HG03196 (cell line): Measurements from ENCODE around the gene SRC.

ENCODE experiments used
- ATAC-seq: cut with Tn5 transposase; IDR thresholded peaks from one replicate; pipeline ENCODE4 v1.9.1; 2021; ENCODE audit not compliant: unreplicated experiment

Gene SRC

DNA sequence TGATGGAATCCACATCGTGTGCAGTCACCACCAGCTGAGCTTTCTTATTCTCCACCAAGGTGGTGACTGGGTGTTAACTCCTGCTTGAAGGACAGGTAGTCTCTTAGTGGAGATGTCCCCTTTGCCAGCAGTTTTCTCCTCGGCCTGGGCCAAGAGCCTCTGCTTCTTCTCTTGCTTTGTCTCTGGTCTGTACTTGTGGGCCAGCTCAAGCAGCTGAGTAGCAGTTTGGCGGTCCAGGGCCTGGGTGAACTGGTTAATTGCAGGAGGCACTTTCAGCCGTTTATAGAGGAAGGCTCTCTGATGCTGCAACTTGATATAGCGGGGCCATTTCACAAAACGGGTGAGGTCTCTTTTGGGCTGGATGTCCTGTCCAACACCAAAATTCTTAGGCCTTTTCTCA is 99.1 kb downstream of the SRC start:
- no peak for ATAC-seq

DNA sequence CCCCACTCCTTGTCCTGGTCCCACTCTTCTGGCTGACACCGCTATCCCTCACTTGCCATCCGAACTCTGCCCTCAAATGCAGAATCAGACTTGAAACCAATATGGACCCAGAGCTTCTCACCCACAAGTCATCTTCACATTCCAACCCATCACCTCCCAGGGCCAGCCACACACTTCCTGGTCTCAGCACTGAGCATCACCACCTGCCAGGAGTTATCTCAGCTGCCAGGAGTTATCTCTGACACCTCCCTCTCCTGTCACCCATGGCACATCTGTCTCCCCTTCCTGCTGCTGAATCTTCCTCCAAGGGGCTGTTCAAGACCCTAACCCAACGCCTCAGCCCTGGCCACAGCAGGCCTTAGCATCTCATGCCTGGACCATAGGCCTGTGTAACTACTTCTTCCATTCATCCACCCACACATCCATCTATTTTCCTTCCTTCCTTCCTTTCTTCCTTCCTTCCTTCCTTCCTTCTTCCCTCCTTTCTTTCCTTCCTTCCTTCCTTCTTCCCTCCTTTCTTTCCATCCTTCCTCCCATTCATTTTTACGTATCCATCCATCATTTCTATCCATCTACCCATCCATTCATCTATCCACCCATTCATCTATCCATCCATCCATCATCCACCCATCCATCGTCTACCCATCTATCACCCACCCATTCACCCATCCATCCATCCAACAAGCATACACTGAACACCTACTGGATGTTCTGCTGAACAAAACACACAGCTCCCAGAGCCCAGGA is 100.5 kb downstream of the SRC start:
- ATAC-seq, result no peak

DNA sequence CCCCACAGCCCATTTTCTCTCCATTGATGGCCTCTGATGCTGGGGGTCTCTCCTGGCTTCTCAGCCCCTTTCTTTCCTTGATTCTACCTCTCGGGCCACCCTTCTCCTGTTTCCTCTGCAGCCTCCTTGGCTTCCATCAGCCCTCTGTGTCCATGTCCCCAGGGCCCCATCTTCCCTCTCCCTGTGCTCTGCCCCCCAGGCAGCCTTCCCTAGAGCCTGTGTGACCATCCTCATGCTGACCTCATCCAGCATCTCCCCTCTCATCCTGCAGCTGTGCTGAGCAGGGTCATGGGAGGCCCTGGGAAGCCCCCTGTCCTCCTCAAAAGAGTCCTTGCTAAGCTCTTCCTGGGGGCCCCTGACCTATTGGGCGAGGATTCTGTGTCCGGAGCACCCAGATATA is 101.7 kb downstream of the SRC start:
- ATAC-seq, result no peak

DNA sequence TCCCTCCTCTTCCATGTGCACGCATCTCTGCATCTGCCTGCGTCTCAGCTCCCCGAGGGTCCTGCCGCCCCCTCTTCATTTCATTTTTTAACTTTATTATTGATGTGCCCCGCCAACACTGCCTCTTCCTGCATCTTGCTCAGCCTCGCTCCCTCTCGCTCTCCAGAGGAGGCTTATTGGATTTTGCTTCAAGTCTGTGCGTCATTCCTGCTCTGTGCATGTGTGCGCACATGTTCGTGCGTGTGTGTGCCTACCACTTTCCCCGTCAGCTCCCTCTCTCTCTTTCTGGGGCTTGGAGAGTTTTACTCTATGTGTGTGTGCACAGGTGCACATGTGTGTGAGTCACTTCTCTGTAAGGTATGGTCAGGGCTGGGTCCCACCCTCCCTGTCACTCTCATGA is 103.3 kb downstream of the SRC start:
- no peak for ATAC-seq

DNA sequence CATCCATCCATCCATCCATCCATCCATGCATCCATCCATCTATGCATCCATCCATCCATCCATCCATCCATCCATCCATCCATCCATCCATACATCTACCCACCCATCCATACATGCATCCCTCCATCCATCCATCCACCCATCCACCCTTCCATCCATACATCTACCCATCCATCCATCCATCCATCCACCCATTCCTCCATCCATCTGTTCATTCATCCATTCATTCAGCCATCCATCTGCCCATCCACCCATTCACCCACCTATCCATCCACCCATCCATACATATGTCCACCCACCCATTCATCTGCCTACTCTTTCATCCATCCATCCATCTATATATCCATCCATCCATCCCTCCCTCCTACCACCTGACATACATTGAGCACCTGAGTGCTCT is 104.4 kb downstream of the SRC start:
- no peak for ATAC-seq

DNA sequence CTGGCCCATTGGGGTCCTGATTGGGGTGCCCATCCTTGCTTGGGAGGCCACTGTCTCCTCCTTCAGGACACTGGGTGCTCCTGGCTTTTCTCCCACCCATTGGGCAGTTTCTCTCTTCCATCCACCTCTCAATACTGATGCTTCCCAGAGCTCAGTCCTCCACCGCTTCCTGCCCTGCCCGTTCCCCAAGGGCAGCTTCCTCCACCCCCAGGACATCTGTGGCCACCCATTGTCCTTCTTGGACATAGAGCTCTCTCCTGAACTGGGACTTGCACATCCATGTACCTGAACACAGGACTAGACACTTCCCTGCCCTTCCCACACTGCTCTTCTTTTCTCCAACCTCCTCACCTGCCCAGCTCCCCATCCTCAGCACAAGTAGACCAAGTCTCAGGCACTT is 105.7 kb downstream of the SRC start:
- ATAC-seq, result no peak

DNA sequence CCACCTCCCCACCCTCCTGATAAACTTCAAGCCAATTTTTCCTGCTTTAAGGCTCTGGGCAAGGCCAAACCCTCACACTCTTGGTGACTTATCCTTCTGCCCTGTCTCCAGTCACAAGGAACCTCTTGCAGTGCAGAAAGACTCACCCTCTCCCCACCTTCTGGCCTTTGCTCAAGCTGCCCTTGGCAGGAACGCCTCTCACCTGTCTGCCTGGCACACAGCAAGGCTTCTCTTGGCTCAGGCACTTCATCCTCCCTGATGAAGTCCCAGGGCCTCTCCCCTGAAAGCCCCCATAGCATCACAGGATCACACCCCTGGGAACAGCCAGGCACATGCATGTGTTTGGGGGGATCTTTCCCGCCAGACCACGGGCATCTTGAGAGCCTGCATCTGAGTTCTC is 106.3 kb downstream of the SRC start:
- ATAC-seq, result no peak

DNA sequence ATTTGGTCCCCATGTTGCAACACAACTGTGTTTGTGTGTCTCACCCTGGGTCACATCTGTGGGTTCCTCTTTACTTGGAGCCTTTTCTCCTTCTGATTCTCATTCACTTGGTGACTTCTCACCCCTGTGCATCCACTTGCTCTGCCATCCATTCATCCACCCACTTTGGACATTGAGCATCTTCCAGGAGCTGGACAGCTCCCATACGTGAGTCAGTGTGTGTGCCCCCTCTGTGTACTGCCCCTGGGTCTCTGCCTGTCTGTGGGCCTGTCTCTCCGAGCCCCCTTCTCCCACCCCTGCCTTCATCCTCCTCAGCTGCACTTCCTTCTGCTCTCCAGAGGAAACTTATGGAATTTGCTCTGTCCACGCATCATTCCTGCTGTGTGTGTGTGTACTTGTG is 107.3 kb downstream of the SRC start:
- ATAC-seq, result no peak

DNA sequence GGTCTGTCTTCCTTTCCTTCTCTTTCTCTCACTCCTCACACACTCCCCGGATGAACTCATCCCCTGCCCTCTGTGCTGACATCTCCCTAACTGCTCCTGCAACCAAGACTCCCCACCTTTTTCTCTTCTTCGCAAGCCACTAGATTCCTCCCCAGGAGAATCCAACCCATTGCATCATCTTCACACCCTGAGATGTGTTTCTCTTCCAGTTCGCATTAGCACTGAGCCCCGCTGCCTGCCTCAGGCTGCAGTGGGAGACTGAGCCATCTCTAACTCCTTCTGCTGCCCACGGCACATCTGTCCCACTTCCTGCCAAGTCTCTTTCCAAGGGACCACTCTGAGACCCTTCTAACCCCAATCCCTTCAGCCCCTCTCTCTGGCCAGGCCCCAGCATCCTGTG is 107.9 kb downstream of the SRC start:
- ATAC-seq, result no peak

DNA sequence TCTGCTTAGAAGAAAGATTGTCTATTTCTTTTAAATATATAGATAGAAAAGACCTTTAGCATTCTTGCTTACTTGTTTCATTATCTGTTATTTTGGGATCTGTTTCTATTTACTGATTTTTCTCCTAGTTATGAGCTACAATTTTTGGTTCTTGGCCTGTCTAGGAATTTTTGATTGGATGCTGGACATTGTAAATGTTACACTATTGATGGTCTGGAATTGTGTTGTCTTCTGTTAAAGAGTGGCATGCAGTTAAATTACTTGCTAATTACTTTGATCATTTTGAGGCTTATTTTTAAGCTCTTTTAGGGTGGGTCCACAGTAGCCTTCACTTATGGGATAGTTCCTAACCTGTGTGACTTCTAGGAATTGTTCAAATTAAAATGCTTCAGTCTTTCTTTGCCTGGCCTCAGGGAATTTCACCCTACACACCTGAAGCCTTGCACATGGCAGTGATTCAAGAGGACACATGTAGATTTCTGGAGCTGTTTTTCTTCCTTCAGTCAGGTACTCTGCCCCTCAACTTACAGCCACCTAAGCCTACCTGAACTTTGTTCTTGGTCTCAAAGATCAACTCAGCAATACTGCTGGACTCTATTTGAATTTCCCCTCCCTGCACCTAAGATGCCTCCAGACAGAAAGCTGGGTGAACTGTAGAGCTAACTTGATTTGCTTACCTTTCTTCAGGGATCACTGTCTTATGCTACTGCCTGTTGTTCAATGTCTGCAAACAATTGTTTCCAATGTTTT is 108.9 kb downstream of the SRC start:
- ATAC-seq, result no peak
